IPS-18a (cell line): ENCODE data around the gene NRP2.

Experiments
- H3K27ac ChIP-seq: one replicate; pipeline ENCODE4 v1.5.1; 2013; ENCODE audit warnings: low read length
- H3K27me3 ChIP-seq: one replicate; pipeline ENCODE4 v1.6.1; 2013; ENCODE audit warnings: mild to moderate bottlenecking, low read length; ENCODE audit not compliant: control insufficient read depth, insufficient read depth
- H3K36me3 ChIP-seq: one replicate; pipeline ENCODE4 v1.6.1; 2013; ENCODE audit warnings: low read depth, low read length; ENCODE audit not compliant: control insufficient read depth
- H3K4me1 ChIP-seq: one replicate; pipeline ENCODE4 v1.6.1; 2013; ENCODE audit warnings: low read depth, low read length; ENCODE audit not compliant: control insufficient read depth
- H3K4me3 ChIP-seq: one replicate; pipeline ENCODE4 v1.5.1; 2013; ENCODE audit warnings: low read length
- H3K9ac ChIP-seq: one replicate; pipeline ENCODE4 v1.6.1; 2013; ENCODE audit warnings: mild to moderate bottlenecking, low read length, moderate library complexity
- H3K9me3 ChIP-seq: one replicate; pipeline ENCODE4 v1.6.1; 2013; ENCODE audit warnings: low read depth, low read length; ENCODE audit not compliant: control insufficient read depth

The NRP2 gene

DNA sequence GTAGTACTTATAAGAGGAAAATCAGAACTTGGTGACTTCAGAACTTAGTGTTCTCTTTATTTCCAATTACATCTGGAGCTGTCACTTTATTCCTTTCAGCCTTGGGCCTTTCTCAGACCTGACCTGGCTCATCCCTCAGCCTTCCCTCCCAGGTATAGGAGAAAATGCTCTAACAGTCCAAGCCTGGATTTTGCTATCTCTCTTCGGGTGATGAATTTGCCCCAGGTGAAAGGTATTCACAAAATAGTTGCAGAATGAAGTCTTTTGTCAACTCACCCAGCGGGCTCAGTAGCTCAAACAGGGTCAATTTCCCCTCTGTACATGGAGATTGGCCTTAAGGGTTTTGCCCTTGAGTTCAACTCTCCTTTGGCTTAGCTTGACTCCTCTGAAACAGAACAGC is 12.0 kb downstream of the NRP2 start:
- Histone ChIP-seq H3K27ac (no peak overlapping the region), H3K9ac (no peak overlapping the region), H3K27me3 (peaks cover 3% of the 10 kb centered on the region), H3K4me3 (no peak overlapping the region), H3K4me1 (peaks cover 47% of the 10 kb centered on the region), H3K36me3 (peaks cover 7% of the 10 kb centered on the region), H3K9me3 (no peaks in the 10 kb centered on the region)

DNA sequence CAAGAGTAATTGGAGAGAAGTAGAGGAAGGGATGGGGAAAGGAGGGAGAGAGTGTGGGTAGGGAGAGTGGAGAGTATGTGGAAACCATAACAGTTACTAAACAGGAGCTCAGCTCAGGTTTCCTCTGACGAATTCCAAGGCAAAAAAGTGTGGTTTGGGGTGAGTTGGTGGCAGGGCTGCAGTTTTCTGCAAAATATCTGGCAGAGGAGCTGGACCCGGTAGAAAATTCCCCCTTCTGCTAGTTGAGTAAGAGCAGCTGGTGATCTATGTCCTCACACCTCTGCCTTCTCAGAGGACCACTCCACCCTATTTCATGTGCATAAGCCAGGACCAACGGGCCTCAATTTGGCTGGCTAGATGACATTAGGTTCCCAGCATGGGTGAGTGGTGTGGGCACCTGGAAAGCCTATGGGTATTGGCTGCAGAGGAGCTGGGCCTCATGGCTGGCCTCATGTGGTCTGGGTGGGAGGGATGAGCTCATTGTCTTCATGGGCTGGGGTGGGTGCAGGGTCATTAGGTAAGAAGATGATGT is 13.2 kb downstream of the NRP2 start:
- H3K9ac ChIP-seq: no peak overlapping the region
- no peaks in the 10 kb centered on the region for H3K9me3 ChIP-seq
- no peak overlapping the region for H3K4me3 ChIP-seq
- peaks cover 60% of the 10 kb centered on the region for H3K4me1 ChIP-seq
- no peak overlapping the region for H3K27ac ChIP-seq
- H3K27me3 ChIP-seq: no peaks in the 10 kb centered on the region
- peaks cover 7% of the 10 kb centered on the region for H3K36me3 ChIP-seq

DNA sequence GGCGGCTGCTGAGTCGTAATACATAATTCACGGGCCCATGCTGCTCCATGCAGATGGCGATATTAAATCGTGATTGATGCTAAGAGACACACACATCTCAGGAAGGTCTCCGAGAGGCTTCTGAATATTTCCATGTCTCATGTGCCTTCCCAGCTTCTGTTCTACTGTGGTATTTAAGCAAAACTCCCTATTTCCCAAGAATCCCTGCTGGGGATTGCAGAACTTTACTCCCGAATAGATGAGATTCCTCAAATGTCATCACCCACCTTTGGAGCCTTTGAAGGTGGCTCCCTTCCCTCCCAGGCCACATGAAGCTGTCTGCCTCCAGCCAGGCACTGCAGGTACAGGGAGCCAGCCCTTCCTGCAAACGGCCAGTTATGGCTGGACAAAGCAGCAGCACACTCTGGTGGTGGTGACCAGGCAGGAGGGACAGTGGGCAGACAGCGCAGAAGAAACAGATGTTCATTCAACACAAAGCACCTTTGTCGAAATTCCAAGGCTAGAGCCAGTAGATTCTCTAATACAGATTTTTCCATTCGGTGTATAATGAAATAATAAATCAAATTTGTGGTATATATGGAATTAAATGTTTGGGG is 14.1 kb downstream of the NRP2 start:
- Histone ChIP-seq H3K9ac (no peak overlapping the region), H3K27me3 (no peaks in the 10 kb centered on the region), H3K36me3 (peaks cover 7% of the 10 kb centered on the region), H3K4me1 (peaks cover 59% of the 10 kb centered on the region), H3K9me3 (no peaks in the 10 kb centered on the region), H3K4me3 (no peak overlapping the region), H3K27ac (peak overlapping the region; percentile 3)

DNA sequence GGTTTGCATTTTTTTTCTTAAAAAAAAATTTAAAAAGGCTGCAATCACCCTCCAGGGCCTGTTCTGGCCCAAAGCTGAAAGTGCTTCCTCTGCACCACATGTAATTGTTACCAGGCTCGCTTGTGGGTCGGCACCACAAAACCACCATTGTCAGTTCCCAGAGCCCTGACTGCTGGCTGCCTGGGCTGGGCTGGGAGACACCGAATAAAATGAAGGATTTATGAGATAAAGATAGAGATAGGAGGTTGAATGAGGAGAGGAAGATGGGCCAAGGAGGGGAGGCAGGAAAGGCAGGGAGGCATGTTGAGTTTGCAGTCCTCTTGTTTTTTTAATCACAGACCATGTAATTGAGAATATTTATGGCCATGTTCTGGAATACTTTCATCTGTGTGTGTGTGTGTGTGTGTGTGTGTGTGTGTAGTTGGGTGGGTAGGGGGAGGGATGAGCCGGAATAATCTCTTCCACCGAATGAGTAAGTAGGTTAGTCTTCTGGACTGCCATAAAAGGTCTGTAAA is 14.7 kb downstream of the NRP2 start:
- no peaks in the 10 kb centered on the region for H3K27me3 ChIP-seq
- no peak overlapping the region for H3K27ac ChIP-seq
- H3K4me3 ChIP-seq: no peak overlapping the region
- H3K36me3 ChIP-seq: peaks cover 7% of the 10 kb centered on the region
- no peaks in the 10 kb centered on the region for H3K9me3 ChIP-seq
- no peak overlapping the region for H3K9ac ChIP-seq
- peaks cover 59% of the 10 kb centered on the region for H3K4me1 ChIP-seq

DNA sequence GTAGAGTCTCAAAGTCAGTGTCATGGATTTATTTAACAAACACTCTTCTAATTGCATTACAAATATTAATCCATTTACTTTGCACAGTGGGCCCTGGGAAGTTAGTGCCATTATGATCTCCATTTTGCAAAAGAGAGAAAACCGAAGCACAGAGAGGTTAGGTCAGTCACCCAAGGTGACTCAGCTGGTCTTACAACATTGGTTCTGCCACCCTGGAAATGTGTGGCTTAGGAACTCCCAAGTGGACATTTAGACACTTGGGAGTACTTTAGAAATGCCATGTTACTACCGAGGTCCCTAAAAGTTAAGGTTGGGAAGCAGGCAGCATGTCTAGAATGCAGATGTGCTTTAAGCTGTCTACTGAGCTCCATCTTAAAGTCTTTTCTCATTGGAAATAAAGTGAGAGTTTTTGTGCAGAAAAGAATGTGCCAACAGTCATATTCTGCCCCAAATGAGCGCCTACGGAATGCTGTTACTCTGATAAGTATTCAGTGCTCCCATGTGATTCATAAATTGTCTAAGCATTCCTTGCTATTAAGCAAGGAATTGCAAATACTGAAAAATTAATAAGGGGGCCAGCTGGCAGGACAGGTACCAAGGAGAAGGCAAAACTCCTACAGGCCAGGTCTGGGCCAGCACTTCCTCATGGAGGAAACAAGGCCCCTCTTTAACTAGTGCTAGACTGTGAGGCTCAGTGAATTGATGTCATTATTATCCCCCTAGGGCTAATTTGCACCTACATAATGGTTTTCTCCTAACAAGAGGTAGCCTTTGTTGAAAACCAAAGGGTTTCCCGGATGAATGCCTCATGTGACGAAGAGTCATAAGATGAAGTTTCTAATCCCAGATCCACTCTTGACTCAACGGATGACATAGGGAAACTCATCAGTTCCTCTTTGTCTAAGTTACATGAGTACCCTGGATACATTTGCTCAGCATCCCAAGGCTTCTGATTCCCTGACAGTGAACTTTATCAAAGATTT is 16.3 kb downstream of the NRP2 start:
- no peak overlapping the region for H3K27ac ChIP-seq
- no peaks in the 10 kb centered on the region for H3K9me3 ChIP-seq
- H3K4me3 ChIP-seq: no peak overlapping the region
- no peak overlapping the region for H3K9ac ChIP-seq
- H3K4me1 ChIP-seq: peaks cover 68% of the 10 kb centered on the region
- no peaks in the 10 kb centered on the region for H3K27me3 ChIP-seq
- H3K36me3 ChIP-seq: peaks cover 7% of the 10 kb centered on the region

DNA sequence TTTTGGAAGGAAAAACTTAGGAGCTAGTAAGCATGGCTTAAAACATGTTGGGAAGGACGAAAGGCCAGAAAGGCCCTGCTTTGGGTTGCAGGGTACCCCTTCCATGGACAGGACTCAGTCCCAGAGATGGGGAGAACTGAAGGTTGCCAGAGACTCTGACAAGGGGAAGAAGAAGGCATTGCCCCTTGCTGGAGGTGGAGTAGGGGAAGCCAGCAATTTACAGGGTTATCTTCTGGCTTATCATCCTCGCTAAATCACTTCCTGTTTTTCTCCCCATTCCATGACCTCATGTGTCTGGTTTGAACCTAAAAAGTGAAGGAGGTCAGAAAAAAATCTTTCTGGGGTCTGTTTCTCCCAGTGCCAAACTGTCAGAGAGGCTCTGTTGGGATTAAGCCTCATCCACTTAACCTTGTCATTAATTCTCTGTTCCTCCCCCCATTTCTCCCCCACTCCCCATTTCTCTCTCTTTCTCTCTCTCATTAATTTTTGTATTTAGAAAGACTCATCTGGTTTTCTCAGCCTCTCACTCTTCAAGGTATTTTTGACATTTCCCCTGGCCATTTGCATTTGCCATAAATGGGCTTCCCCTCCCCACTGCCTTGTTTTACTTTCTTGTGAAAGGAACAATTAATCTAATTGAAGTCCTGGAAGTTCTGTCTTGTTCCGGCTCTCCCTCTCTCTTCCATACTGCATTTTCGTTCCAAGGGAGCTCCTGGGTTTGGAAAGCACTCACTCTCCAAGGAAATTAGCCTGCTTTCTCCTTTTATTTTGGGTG is 17.4 kb downstream of the NRP2 start:
- no peak overlapping the region for H3K9ac ChIP-seq
- no peaks in the 10 kb centered on the region for H3K9me3 ChIP-seq
- H3K36me3 ChIP-seq: peaks cover 7% of the 10 kb centered on the region
- H3K4me3 ChIP-seq: no peak overlapping the region
- peak overlapping the region; percentile 30 for H3K27ac ChIP-seq
- no peaks in the 10 kb centered on the region for H3K27me3 ChIP-seq
- peaks cover 68% of the 10 kb centered on the region for H3K4me1 ChIP-seq

DNA sequence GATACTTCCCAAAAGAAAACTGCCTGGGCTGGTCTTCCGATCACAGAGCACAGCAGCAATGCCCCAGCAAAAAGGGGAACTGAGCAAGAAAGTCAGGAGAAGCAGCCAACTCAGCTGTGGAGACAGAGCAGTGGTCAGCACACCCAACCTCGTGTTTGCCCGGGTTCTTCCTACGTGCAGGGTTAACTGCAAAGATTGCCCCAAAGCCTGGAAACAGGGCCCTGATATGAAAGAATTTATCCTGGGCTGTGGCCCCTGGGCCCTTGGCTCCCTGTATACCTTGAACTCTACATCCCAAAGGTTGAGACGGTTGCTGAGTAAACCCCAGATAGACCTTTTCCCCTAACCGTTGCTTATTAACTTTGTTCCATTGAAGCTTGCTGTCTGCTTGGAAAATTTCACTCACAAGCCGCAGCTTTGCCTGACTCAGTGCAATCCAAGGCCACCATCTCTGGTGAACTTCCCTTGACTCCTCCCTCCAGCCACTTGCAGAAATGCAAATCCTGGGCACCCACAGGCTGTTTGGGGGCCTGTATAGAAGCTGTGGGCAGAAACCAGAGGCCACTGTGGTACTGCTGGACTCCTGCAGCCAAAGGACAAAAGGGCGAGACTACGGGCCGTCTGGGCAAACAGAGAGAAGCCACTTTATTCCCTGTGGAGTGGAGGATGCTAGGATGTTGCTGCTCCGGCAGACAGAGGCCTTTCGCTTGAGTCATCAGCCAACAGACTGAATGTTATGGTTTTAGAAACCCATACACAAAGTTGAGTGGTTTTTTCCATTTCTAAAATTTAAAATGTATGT is 18.2 kb downstream of the NRP2 start:
- Histone ChIP-seq H3K27ac (peak overlapping the region; percentile 30), H3K9ac (no peak overlapping the region), H3K9me3 (no peaks in the 10 kb centered on the region), H3K4me1 (peaks cover 62% of the 10 kb centered on the region), H3K4me3 (no peak overlapping the region), H3K36me3 (peaks cover 7% of the 10 kb centered on the region), H3K27me3 (no peaks in the 10 kb centered on the region)

DNA sequence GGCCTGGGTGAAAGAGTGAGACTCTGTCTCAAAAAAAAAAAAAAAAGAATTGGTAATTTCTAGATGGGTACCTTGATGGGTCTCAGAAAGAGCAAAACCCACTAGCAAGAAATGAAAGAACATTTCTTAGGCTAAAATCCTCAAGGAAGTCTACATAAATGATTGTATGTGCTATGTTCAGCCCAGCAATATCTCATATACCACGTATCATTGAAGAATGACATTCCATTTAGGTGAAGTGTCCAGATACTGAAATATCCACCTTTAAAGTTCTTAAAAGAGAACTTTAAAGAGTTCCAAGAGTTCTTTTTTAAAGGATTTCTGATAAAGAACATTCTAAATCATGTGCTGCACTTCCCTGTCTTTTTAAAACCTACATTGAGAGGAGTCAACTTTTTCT is 19.2 kb downstream of the NRP2 start:
- Histone ChIP-seq H3K4me3 (no peak overlapping the region), H3K27me3 (no peaks in the 10 kb centered on the region), H3K9ac (no peak overlapping the region), H3K36me3 (peaks cover 7% of the 10 kb centered on the region), H3K27ac (no peak overlapping the region), H3K9me3 (no peaks in the 10 kb centered on the region), H3K4me1 (peaks cover 53% of the 10 kb centered on the region)

DNA sequence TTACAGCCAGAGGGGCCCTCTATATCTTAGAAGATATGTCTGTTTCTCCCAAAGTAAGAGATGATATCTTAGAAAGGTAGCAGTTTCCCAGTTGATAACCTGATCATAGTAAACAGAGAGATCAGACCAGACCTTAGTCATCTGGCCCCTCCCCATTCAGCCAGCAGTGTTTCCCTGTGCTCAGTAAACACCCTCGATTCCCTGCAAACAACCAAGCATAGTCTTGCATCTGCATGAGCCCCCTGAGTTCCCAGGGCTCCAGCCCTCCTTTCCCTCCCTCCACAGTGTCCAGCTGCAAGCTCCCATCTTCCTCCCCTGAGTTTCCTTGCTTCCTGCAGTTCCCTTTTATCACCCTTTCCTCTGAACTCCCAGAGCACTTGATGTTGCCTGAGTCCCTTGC is 20.3 kb downstream of the NRP2 start:
- Histone ChIP-seq H3K27ac (no peak overlapping the region), H3K4me3 (no peak overlapping the region), H3K9me3 (no peaks in the 10 kb centered on the region), H3K36me3 (peaks cover 5% of the 10 kb centered on the region), H3K27me3 (no peaks in the 10 kb centered on the region), H3K9ac (no peak overlapping the region), H3K4me1 (peaks cover 45% of the 10 kb centered on the region)

DNA sequence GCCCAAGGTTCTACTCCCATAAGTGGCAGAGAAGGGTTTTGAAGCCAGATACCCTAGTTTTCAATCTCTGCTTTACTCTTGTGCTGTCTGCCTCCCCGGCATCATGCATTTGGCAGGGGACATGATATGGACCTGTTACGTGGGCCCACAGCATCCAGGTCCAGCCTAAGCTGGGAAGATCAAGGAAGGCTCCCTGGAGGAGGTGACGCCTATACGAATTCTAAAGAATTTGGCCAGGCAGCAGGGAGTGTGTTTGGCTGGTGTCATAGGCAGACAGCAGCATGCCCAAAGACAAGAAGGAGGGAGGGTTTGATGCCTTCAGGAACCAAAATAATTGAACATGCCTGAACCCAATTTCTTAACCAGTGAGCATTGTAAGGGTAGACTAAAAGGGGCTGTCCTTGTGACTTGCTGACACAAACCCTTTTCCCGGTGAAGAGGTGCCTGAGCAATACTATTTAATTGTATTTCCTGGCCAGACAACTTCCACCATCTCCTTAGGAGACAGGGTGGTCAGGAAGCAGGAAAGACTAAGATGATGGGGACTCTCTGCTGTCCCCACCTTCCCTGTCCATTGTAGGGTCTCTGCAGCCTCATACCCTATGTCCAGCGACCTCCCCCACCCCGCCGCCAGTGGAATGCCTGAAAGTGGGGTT is 21.3 kb downstream of the NRP2 start:
- Histone ChIP-seq H3K4me1 (peaks cover 36% of the 10 kb centered on the region), H3K27ac (no peak overlapping the region), H3K4me3 (no peak overlapping the region), H3K36me3 (no peaks in the 10 kb centered on the region), H3K9me3 (no peaks in the 10 kb centered on the region), H3K9ac (no peak overlapping the region), H3K27me3 (no peaks in the 10 kb centered on the region)
